HL-60 (cell line): Measurements from ENCODE around the gene NKAIN2.

Experiments used
- DNase-seq, 2 experiments: peaks; one replicate each; pipeline ENCODE4 v3.0.0-alpha.2; 2010 to 2020; ENCODE audit warnings: low read depth in 1 of 2, low spot score in 1 of 2
- H3K27ac ChIP-seq: fragments of 250-450 bp; sonication (Bioruptor Pico); replicated peaks from 2 replicates; pipeline ENCODE4 v1.5.1; 2020; ENCODE audit warnings: mild to moderate bottlenecking, moderate library complexity
- H3K27me3 ChIP-seq: fragments of 250-450 bp; sonication (Bioruptor Pico); 2 replicates; pipeline ENCODE4 v1.5.1; 2021; ENCODE audit warnings: mild to moderate bottlenecking, moderate library complexity; ENCODE audit not compliant: insufficient read depth, poor library complexity, severe bottlenecking
- H3K4me3 ChIP-seq: replicated peaks from 2 replicates; pipeline ENCODE4 v1.5.1; 2011; ENCODE audit warnings: mild to moderate bottlenecking, control low read depth, low read length; ENCODE audit not compliant: insufficient read depth
- CTCF ChIP-seq: IDR thresholded peaks from one replicate; pipeline ENCODE4 v1.5.1; 2011; ENCODE audit warnings: low read length, control low read depth, inconsistent platforms; ENCODE audit not compliant: insufficient read depth
- GABPA ChIP-seq: IDR thresholded peaks from 2 replicates; pipeline ENCODE4 v1.6.1; 2012; ENCODE audit warnings: low read depth
- POLR2AphosphoS5 ChIP-seq: IDR thresholded peaks from 2 replicates; pipeline ENCODE4 v1.6.1; 2012; ENCODE audit warnings: low read depth
- REST ChIP-seq: IDR thresholded peaks from 2 replicates; pipeline ENCODE4 v1.6.1; 2012; ENCODE audit warnings: low read depth; ENCODE audit not compliant: insufficient replicate concordance
- SPI1 ChIP-seq: IDR thresholded peaks from 2 replicates; pipeline ENCODE4 v1.6.1; 2012; ENCODE audit warnings: low read depth, mild to moderate bottlenecking, borderline replicate concordance

The NKAIN2 gene

GRCh38 chr6:124033501-124033900 lies 229.8 kb downstream of the NKAIN2 start:
- DNase-seq = no peak
- no peak overlapping the region for H3K27ac ChIP-seq
- no peak for TF ChIP-seq CTCF
- no peak for TF ChIP-seq SPI1
- TF ChIP-seq GABPA = no peak
- TF ChIP-seq POLR2AphosphoS5 = no peak
- TF ChIP-seq REST = no peak
- H3K27me3 ChIP-seq = no peaks in the 10 kb centered on the region
- H3K4me3 ChIP-seq = no peak overlapping the region

GRCh38 chr6:124036384-124036783 lies 232.7 kb downstream of the NKAIN2 start:
- H3K27ac ChIP-seq = no peak overlapping the region

GRCh38 chr6:124040655-124041054 lies 237.0 kb downstream of the NKAIN2 start:
- Histone ChIP-seq H3K4me3 (no peak overlapping the region), H3K27ac (no peak overlapping the region), H3K27me3 (no peaks in the 10 kb centered on the region)
- DNase-seq = no peak
- TF ChIP-seq CTCF (no peak), SPI1 (no peak), GABPA (no peak), REST (no peak), POLR2AphosphoS5 (no peak)

More at GRCh38 chr6:124036384-124036783, 232.7 kb downstream of the NKAIN2 start:
- no peaks in the 10 kb centered on the region for H3K27me3 ChIP-seq
- no peak for DNase-seq
- H3K4me3 ChIP-seq = no peak overlapping the region
- TF ChIP-seq POLR2AphosphoS5 (no peak), GABPA (no peak), SPI1 (no peak), REST (no peak), CTCF (no peak)
